ENCODE data around the gene ALB. TPM values are rescaled to one million over a fixed set of nuclear protein-coding genes. Genes with fewer than 3 reads are reported as not detected.

ALB gene
- polyA plus RNA-seq, 3 donors = not detected

DNA sequence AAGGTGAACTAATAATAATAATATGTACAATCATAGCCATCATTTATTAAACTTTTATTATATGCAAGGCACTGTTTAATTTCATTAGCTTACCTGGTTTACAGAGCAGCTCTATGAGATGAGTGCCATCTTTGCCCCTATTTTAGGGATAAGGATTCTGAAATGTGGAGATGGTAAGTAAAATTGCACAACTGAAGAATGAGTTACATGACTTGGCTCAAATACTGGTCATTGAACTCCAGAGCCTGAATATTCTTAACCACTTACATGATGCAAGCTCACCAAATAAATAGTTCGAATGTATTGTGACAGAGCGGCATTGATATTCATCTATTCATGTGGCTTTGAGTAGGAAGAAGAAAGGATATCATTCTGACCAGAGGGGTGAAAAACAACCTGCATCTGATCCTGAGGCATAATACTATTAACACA lies 11.7 kb downstream of the ALB start:
- intact Hi-C loops (cut with micrococcal nuclease) = no loop called here

DNA sequence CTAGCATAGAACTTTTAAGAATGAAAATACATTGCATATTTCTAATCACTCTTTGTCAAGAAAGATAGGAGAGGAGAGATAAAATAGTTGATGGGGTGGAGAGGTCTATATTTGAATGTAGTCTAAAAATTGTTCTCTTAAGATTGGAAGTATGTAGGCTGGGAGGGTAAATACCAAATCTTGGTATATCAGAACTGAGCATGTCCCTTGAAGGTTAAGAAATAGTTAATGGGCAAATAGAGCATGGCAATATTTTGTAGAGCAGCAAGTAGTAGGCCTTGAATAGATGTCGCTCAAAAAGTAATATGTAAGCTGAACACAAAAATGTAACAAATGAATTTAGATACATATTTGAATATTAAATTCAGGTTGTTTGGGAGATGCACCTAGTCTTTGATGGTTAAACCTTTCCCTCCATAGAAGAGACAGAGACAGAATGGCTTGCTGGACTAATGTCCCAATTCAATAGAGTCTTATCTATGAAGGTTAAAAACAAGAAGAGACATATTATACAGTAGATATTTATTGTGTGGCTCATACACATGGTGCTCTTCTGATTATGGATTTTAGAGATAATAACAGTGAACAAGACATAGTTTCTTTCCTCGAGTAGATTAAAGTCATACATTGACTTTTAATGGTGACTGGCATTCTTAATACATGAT lies 12.5 kb downstream of the ALB start:
- Histone ChIP-seq H2AFZ (ENCODE audit: insufficient read depth, low read depth, low read length, poor library complexity, severe bottlenecking) (no peak overlapping the region), H3K36me3 (replicated peaks in 1 of 2; ENCODE audit: control insufficient read depth in 1 of 2, insufficient read depth in 2 of 2, low read length in 2 of 2) (no peaks in the 10 kb centered on the region), H4K20me1 (ENCODE audit: insufficient read depth, low read length) (no peaks in the 10 kb centered on the region), H3K27ac (ENCODE audit: low read depth in 1 of 2, low read length in 2 of 2) (no peak overlapping the region), H3K4me1 (ENCODE audit: control insufficient read depth in 1 of 2, insufficient read depth in 2 of 2, low read length in 2 of 2) (no peaks in the 10 kb centered on the region), H3K27me3 (ENCODE audit: control insufficient read depth in 2 of 2, insufficient read depth in 2 of 2, low read length in 2 of 2) (no peaks in the 10 kb centered on the region), H3K9ac (ENCODE audit: insufficient read depth, low read length, poor library complexity, severe bottlenecking) (no peak overlapping the region), H3K4me2 (replicated peaks; ENCODE audit: extremely low read depth, low read length, poor library complexity, severe bottlenecking) (no peak overlapping the region), H3K79me2 (ENCODE audit: insufficient read depth, low read length) (no peaks in the 10 kb centered on the region), H3K9me3 (replicated peaks in 1 of 2; ENCODE audit: control insufficient read depth in 1 of 2, insufficient read depth in 1 of 2, low read length in 2 of 2) (no peaks in the 10 kb centered on the region), H3K4me3 (replicated peaks in 1 of 3; ENCODE audit: low read depth in 2 of 3, low read length in 3 of 3) (no peak overlapping the region)
- DNase-seq = no peak
- intact Hi-C loops (cut with micrococcal nuclease) = no loop called here
- no peaks in the 10 kb centered on the region for H3K36me3 Mint-ChIP-seq
- H3K4me1 Mint-ChIP-seq = no peaks in the 10 kb centered on the region
- H3K9me3 Mint-ChIP-seq = peaks cover 0 to 3% (median 0%) of the 10 kb centered on the region in 7 donors
- no peaks in the 10 kb centered on the region for H3K27me3 Mint-ChIP-seq (ENCODE audit: low read depth in 3 of 3)
- no CpG with 5 or more reads among the region's 2 CpGs for WGBS (ENCODE audit: insufficient coverage)
- TF ChIP-seq, protein P1, sequence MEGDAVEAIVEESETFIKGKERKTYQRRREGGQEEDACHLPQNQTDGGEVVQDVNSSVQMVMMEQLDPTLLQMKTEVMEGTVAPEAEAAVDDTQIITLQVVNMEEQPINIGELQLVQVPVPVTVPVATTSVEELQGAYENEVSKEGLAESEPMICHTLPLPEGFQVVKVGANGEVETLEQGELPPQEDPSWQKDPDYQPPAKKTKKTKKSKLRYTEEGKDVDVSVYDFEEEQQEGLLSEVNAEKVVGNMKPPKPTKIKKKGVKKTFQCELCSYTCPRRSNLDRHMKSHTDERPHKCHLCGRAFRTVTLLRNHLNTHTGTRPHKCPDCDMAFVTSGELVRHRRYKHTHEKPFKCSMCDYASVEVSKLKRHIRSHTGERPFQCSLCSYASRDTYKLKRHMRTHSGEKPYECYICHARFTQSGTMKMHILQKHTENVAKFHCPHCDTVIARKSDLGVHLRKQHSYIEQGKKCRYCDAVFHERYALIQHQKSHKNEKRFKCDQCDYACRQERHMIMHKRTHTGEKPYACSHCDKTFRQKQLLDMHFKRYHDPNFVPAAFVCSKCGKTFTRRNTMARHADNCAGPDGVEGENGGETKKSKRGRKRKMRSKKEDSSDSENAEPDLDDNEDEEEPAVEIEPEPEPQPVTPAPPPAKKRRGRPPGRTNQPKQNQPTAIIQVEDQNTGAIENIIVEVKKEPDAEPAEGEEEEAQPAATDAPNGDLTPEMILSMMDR (IDR thresholded peaks at IDR 0.05) = no peak
- no peak overlapping the region for H3K4me3 Mint-ChIP-seq
- H3K27ac Mint-ChIP-seq = no peak overlapping the region

More for the DNA sequence above, 11.7 kb downstream of the ALB start:
- no peak overlapping the region for H3K27ac ChIP-seq (ENCODE audit: low read depth in 1 of 2, low read length in 2 of 2)
- H3K36me3 ChIP-seq (replicated peaks in 1 of 2; ENCODE audit: control insufficient read depth in 1 of 2, insufficient read depth in 2 of 2, low read length in 2 of 2) = no peaks in the 10 kb centered on the region
- H3K27me3 ChIP-seq (ENCODE audit: control insufficient read depth in 2 of 2, insufficient read depth in 2 of 2, low read length in 2 of 2) = no peaks in the 10 kb centered on the region
- H3K4me1 ChIP-seq (ENCODE audit: control insufficient read depth in 1 of 2, insufficient read depth in 2 of 2, low read length in 2 of 2) = no peaks in the 10 kb centered on the region
- Mint-ChIP-seq H3K36me3 (no peaks in the 10 kb centered on the region), H3K27ac (no peak overlapping the region), H3K9me3 (peaks cover 0 to 3% (median 0%) of the 10 kb centered on the region in 7 donors), H3K4me1 (no peaks in the 10 kb centered on the region), H3K27me3 (ENCODE audit: low read depth in 3 of 3) (no peaks in the 10 kb centered on the region), H3K4me3 (no peak overlapping the region)
- TF ChIP-seq, protein P1 (IDR thresholded peaks at IDR 0.05) = no peak
- no CpG with 5 or more reads among the region's 2 CpGs for WGBS (ENCODE audit: insufficient coverage)
- H3K9ac ChIP-seq (ENCODE audit: insufficient read depth, low read length, poor library complexity, severe bottlenecking) = no peak overlapping the region
- H3K79me2 ChIP-seq (ENCODE audit: insufficient read depth, low read length) = no peaks in the 10 kb centered on the region
- no peak for DNase-seq
- no peaks in the 10 kb centered on the region for H3K9me3 ChIP-seq (replicated peaks in 1 of 2; ENCODE audit: control insufficient read depth in 1 of 2, insufficient read depth in 1 of 2, low read length in 2 of 2)
- H3K4me3 ChIP-seq (replicated peaks in 1 of 3; ENCODE audit: low read depth in 2 of 3, low read length in 3 of 3) = no peak overlapping the region
- H3K4me2 ChIP-seq (replicated peaks; ENCODE audit: extremely low read depth, low read length, poor library complexity, severe bottlenecking) = no peak overlapping the region
- no peaks in the 10 kb centered on the region for H4K20me1 ChIP-seq (ENCODE audit: insufficient read depth, low read length)
- no peak overlapping the region for H2AFZ ChIP-seq (ENCODE audit: insufficient read depth, low read depth, low read length, poor library complexity, severe bottlenecking)
